IMR-90 (cell line): ENCODE results near the gene GIMAP5. TPM values are rescaled to one million over a fixed set of nuclear protein-coding genes. Genes with fewer than 3 reads are reported as not detected.

Experiments used
- ATAC-seq: fragments of 200-7000 bp; cut with Tn5 transposase; 2 replicates; pipeline ENCODE4 v1.9.1; 2020; ENCODE audit warnings: low read depth, mild to moderate bottlenecking, moderate library complexity
- BruUV-seq: library from RNA; stranded (reverse); fragments of 400-500 nt; replicated peaks from 2 replicates; lab custom pipeline; 2021; lab: Mats Ljungman, UMichigan
- CTCF ChIA-PET: fragments of 300-600 bp; formaldehyde crosslinking; extraction: SDS; loops from one replicate; lab custom pipeline; 2021; ENCODE audit warnings: antibody characterized with exemption; lab: Yijun Ruan, JAX
- POLR2A ChIA-PET: fragments of 300-600 bp; sonication (Branson Sonifier 250); formaldehyde crosslinking; loops from one replicate; lab custom pipeline; 2022; ENCODE audit warnings: antibody characterized with exemption; ENCODE audit not compliant: unreplicated experiment; lab: Charles Lee
- DNase-seq: peaks from one replicate; pipeline ENCODE4 v3.0.0; 2013
- H2AFZ ChIP-seq: replicated peaks from 2 replicates; pipeline ENCODE3; 2013; ENCODE audit warnings: low read length, mild to moderate bottlenecking; ENCODE audit not compliant: poor library complexity
- H2AK5ac ChIP-seq: 2 replicates; pipeline ENCODE4 v1.6.1; 2013; ENCODE audit warnings: low read depth, low read length, inconsistent platforms
- H2AK9ac ChIP-seq: replicated peaks from 2 replicates; pipeline ENCODE3; 2013; ENCODE audit warnings: mild to moderate bottlenecking, low read depth, low read length, moderate library complexity; ENCODE audit not compliant: poor library complexity
- H2BK120ac ChIP-seq: 2 replicates; pipeline ENCODE4 v1.6.1; 2013; ENCODE audit warnings: low read depth, low read length, inconsistent platforms
- H2BK15ac ChIP-seq: 3 replicates; pipeline ENCODE4 v1.6.1; 2013; ENCODE audit warnings: low read depth, low read length, inconsistent platforms
- H2BK20ac ChIP-seq: 2 replicates; pipeline ENCODE4 v1.6.1; 2013; ENCODE audit warnings: low read depth, mild to moderate bottlenecking, inconsistent platforms, low read length, moderate library complexity
- H2BK5ac ChIP-seq: 2 replicates; pipeline ENCODE4 v1.6.1; 2013; ENCODE audit warnings: mild to moderate bottlenecking, low read depth, low read length, inconsistent platforms; ENCODE audit not compliant: poor library complexity, severe bottlenecking
- H3K14ac ChIP-seq: replicated peaks from 2 replicates; pipeline ENCODE4 v1.6.1; 2013; ENCODE audit warnings: low read depth, low read length, inconsistent platforms
- H3K18ac ChIP-seq: 2 replicates; pipeline ENCODE4 v1.6.1; 2013; ENCODE audit warnings: low read depth, low read length, control low read depth
- H3K23ac ChIP-seq: 2 replicates; pipeline ENCODE4 v1.6.1; 2013; ENCODE audit warnings: low read depth, low read length, inconsistent platforms
- H3K27ac ChIP-seq: 2 replicates; pipeline ENCODE4 v1.5.1; 2013; ENCODE audit warnings: mild to moderate bottlenecking, control low read depth, low read length; ENCODE audit not compliant: insufficient read depth
- H3K27me3 ChIP-seq: 2 replicates; pipeline ENCODE4 v1.6.1; 2013; ENCODE audit warnings: low read length; ENCODE audit not compliant: control insufficient read depth, insufficient read depth
- H3K36me3 ChIP-seq: 2 replicates; pipeline ENCODE4 v1.6.1; 2013; ENCODE audit warnings: low read length, mixed read lengths; ENCODE audit not compliant: control insufficient read depth, insufficient read depth
- H3K4ac ChIP-seq: 2 replicates; pipeline ENCODE4 v1.6.1; 2013; ENCODE audit warnings: low read depth, low read length, inconsistent platforms
- H3K4me1 ChIP-seq: 2 replicates; pipeline ENCODE4 v1.6.1; 2013; ENCODE audit warnings: low read length, mixed read lengths; ENCODE audit not compliant: control insufficient read depth, insufficient read depth
- H3K4me2 ChIP-seq: 2 replicates; pipeline ENCODE4 v1.6.1; 2013; ENCODE audit warnings: low read depth, mild to moderate bottlenecking, control low read depth, low read length, moderate library complexity
- H3K4me3 ChIP-seq: 2 replicates; pipeline ENCODE4 v1.5.1; 2013; ENCODE audit warnings: low read depth, mild to moderate bottlenecking, control low read depth, low read length, moderate library complexity; ENCODE audit not compliant: insufficient read depth
- H3K56ac ChIP-seq: 2 replicates; pipeline ENCODE4 v1.6.1; 2013; ENCODE audit warnings: low read length, inconsistent platforms; ENCODE audit not compliant: insufficient read depth; ENCODE audit errors: extremely low read depth
- H3K79me1 ChIP-seq, 2 experiments: 2 replicates each; pipeline ENCODE4 v1.6.1; 2013; ENCODE audit warnings: low read length in 2 of 2, inconsistent platforms in 1 of 2, low read depth in 1 of 2
- H3K9ac ChIP-seq: 2 replicates; pipeline ENCODE4 v1.6.1; 2013; ENCODE audit warnings: low read depth, low read length, control low read depth
- H3K9me1 ChIP-seq: 2 replicates; pipeline ENCODE4 v1.6.1; 2013; ENCODE audit warnings: low read length, inconsistent platforms; ENCODE audit not compliant: insufficient read depth
- H3K9me3 ChIP-seq: 2 replicates; pipeline ENCODE4 v1.6.1; 2013; ENCODE audit warnings: low read length; ENCODE audit not compliant: control insufficient read depth, insufficient read depth
- H4K20me1 ChIP-seq: 2 replicates; pipeline ENCODE4 v1.6.1; 2013; ENCODE audit warnings: low read length, inconsistent platforms; ENCODE audit not compliant: insufficient read depth
- H4K5ac ChIP-seq: 2 replicates; pipeline ENCODE4 v1.6.1; 2013; ENCODE audit warnings: mild to moderate bottlenecking, low read depth, low read length, control low read depth
- H4K8ac ChIP-seq, 2 experiments: 2 replicates each; pipeline ENCODE4 v1.6.1; 2013; ENCODE audit warnings: low read depth in 2 of 2, low read length in 2 of 2, control low read depth in 1 of 2, inconsistent platforms in 1 of 2
- H4K91ac ChIP-seq: 2 replicates; pipeline ENCODE4 v1.6.1; 2013; ENCODE audit warnings: low read depth, low read length, inconsistent platforms; ENCODE audit not compliant: insufficient read depth
- CEBPB ChIP-seq: IDR thresholded peaks from 2 replicates; pipeline ENCODE4 v1.6.1; 2012; ENCODE audit warnings: low read depth, low read length, improper control_type of control experiment
- MAFK ChIP-seq: IDR thresholded peaks from 2 replicates; pipeline ENCODE4 v1.6.1; 2012; ENCODE audit warnings: low read depth, low read length, improper control_type of control experiment
- MAZ ChIP-seq: IDR thresholded peaks from 2 replicates; pipeline ENCODE4 v1.6.1; 2012; ENCODE audit warnings: low read depth, mild to moderate bottlenecking, low read length, improper control_type of control experiment, moderate library complexity, borderline replicate concordance
- WGBS, 2 experiments: methylation state at CpG; one replicate each; pipeline versions ENCODE4 v1.1.5 to v1.1.7; 2013; ENCODE audit warnings: missing lambda C conversion rate in 2 of 2; ENCODE audit not compliant: insufficient read length in 1 of 2; ENCODE audit errors: extremely low coverage in 2 of 2; 5-methylcytosine and 5-hydroxymethylcytosine counted together
- dilution Hi-C: fragments of 300-500 bp; cut with HindIII; formaldehyde crosslinking; loops from one replicate; pipeline ENCODE4 v1.14.3; 2018; ENCODE audit warnings: low sequenced_read_pairs; ENCODE audit not compliant: unreplicated experiment
- in situ Hi-C: fragments of 300-500 bp; cut with MboI; formaldehyde crosslinking; loops from 3 replicates; pipeline ENCODE4 v1.14.3; 2019; ENCODE audit warnings: low sequenced_read_pairs, inconsistent platforms, mixed read lengths
- intact Hi-C: fragments of 100-400 bp; cut with micrococcal nuclease; formaldehyde crosslinking; loops from 2 replicates; pipeline ENCODE4 v1.10.0; 2022
- polyA plus RNA-seq, 3 experiments: library from polyadenylated mRNA; depleted of rRNA; stranded (reverse); fragments of >200 nt; gene quantifications; 2 replicates each; pipeline ENCODE4 v1.2.3, GENCODE V29; 2012; ENCODE audit warnings: low replicate concordance in 1 of 3
- total RNA-seq: library from RNA; depleted of rRNA; stranded (reverse); fragments of >200 nt; gene quantifications from 2 replicates; pipeline ENCODE4 v1.2.3, GENCODE V29; 2012

Gene GIMAP5
- total and polyA plus RNA-seq, 2 of the 4 experiments (the other 2 are of a cell fraction) = not detected

DNA sequence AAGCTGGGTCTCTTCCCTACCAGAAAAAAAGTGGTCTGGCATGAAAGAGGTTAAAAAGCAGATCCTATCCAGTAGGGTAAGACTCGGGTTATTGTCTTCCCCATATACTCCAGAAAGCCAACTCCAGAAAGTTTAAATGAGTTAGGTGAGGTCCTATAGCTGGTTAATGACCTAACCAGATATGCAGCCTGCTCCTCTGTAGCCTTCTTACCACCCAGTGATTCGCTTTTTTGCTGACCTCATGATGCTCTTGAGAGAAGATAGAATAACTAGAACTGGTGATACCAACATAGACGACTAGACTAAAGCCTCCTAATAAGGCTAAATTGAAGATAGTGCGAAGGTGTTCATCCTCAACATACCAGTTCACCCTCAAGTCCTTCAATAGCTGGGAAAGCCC is 21.5 kb upstream of the GIMAP5 start:
- POLR2A ChIA-PET = no interaction called here
- H3K4me1 ChIP-seq = no peaks in the 10 kb centered on the region
- H3K23ac ChIP-seq = no peak overlapping the region
- intact Hi-C loops = no loop called here
- H3K9me1 ChIP-seq = no peaks in the 10 kb centered on the region
- no peak overlapping the region for H3K4ac ChIP-seq
- dilution Hi-C loops = no loop called here
- H3K18ac ChIP-seq = no peak overlapping the region
- no peak overlapping the region for H2BK120ac ChIP-seq
- no peaks in the 10 kb centered on the region for H3K9me3 ChIP-seq
- TF ChIP-seq MAFK (no peak), MAZ (no peak), CEBPB (no peak)
- no peak overlapping the region for H2AK9ac ChIP-seq
- DNase-seq = no peak
- no peak overlapping the region for H2BK5ac ChIP-seq
- no peak overlapping the region for H2BK20ac ChIP-seq
- no peak overlapping the region for H3K56ac ChIP-seq
- BruUV-seq = no TSS peak
- no peaks in the 10 kb centered on the region for H3K27me3 ChIP-seq
- H3K4me2 ChIP-seq = no peak overlapping the region
- H3K14ac ChIP-seq = no peak overlapping the region
- H4K91ac ChIP-seq = no peak overlapping the region
- in situ Hi-C loops = no loop called here
- no peak overlapping the region for H4K8ac ChIP-seq
- WGBS, 2 experiments = no CpG with 5 or more reads among the region's 4 CpGs
- no peak overlapping the region for H4K5ac ChIP-seq
- no peak overlapping the region for H3K27ac ChIP-seq
- H2BK15ac ChIP-seq = no peak overlapping the region
- H4K20me1 ChIP-seq = no peaks in the 10 kb centered on the region
- H3K36me3 ChIP-seq = no peaks in the 10 kb centered on the region
- no peak overlapping the region for H2AFZ ChIP-seq
- H2AK5ac ChIP-seq = no peak overlapping the region
- no peak overlapping the region for H3K9ac ChIP-seq
- ATAC-seq = no peak
- H3K4me3 ChIP-seq = no peak overlapping the region
- CTCF ChIA-PET = no interaction called here
- no peaks in the 10 kb centered on the region for H3K79me1 ChIP-seq
